SK-N-SH (cell line): ENCODE measurements around the gene TM2D1. TPM values are rescaled to one million over a fixed set of nuclear protein-coding genes. Genes with fewer than 3 reads are reported as not detected.

Experiments
- CTCF ChIA-PET: fragments of 300-600, 350-600 bp; formaldehyde crosslinking; extraction: SDS; loops from one replicate; lab custom pipeline; 2021; lab: Yijun Ruan, JAX
- POLR2A ChIA-PET: fragments of 350-600 bp; sonication (Branson Sonifier 250); formaldehyde crosslinking; extraction: SDS; loops from one replicate; lab custom pipeline; 2020; ENCODE audit warnings: antibody characterized with exemption, inconsistent platforms; lab: Yijun Ruan, JAX
- DNase-seq: peaks from one replicate; pipeline ENCODE4 v3.0.0; 2012
- H2AFZ ChIP-seq: fragments of 200-600 bp; sonication (generic); 2 replicates; pipeline ENCODE4 v1.8.1; 2016; ENCODE audit warnings: antibody characterized with exemption, mild to moderate bottlenecking, low read depth
- H3F3A ChIP-seq: fragments of 200-600 bp; sonication (generic); replicated peaks from 2 replicates; pipeline ENCODE3; 2016; ENCODE audit warnings: antibody characterized with exemption, mild to moderate bottlenecking; ENCODE audit not compliant: insufficient read depth
- H3K27ac ChIP-seq, 2 experiments: fragments of 200-500 bp in 1 of 2; fragments of 200-600 bp in 1 of 2; sonication (Bioruptor generic) in 1 of 2; sonication (generic), shearing (Covaris generic) in 1 of 2; 2 replicates each; pipeline versions ENCODE4 v1.5.1 to v1.6.1; 2014 to 2016; ENCODE audit warnings: low read depth in 2 of 2, inconsistent platforms in 1 of 2, low read length in 1 of 2, mild to moderate bottlenecking in 1 of 2, mixed read lengths in 1 of 2
- H3K27me3 ChIP-seq: fragments of 200-600 bp; sonication (generic), shearing (Covaris generic); 2 replicates; pipeline ENCODE4 v1.6.1; 2016; ENCODE audit warnings: mixed run types; ENCODE audit not compliant: insufficient read depth
- H3K36me3 ChIP-seq, 2 experiments: fragments of 200-500 bp in 1 of 2; fragments of 200-600 bp in 1 of 2; sonication (Bioruptor generic) in 1 of 2; sonication (generic) in 1 of 2; replicated peaks in 1 of 2; 2 replicates each; pipeline versions ENCODE3 to v1.5.1; 2014 to 2016; ENCODE audit warnings: low read length in 1 of 2, mild to moderate bottlenecking in 1 of 2; ENCODE audit not compliant: insufficient read depth in 2 of 2, control insufficient read depth in 1 of 2
- H3K4me1 ChIP-seq, 2 experiments: fragments of 200-500 bp in 1 of 2; fragments of 200-600 bp in 1 of 2; sonication (Bioruptor generic) in 1 of 2; sonication (generic), shearing (Covaris generic) in 1 of 2; 2 replicates each; pipeline versions ENCODE4 v1.5.1 to v1.6.1; 2014 to 2016; ENCODE audit warnings: low read depth in 1 of 2, low read length in 1 of 2, mixed run types in 1 of 2; ENCODE audit not compliant: insufficient read depth in 2 of 2, control insufficient read depth in 1 of 2
- H3K4me2 ChIP-seq: fragments of 200-600 bp; sonication (generic), shearing (Covaris generic); 2 replicates; pipeline ENCODE4 v1.6.1; 2017; ENCODE audit warnings: mixed run types
- H3K4me3 ChIP-seq, 2 experiments: fragments of 200-500 bp in 1 of 2; fragments of 200-600 bp in 1 of 2; sonication (Bioruptor generic) in 1 of 2; sonication (generic), shearing (Covaris generic) in 1 of 2; 2 replicates each; pipeline versions ENCODE4 v1.5.1 to v1.8.1; 2014 to 2016; ENCODE audit warnings: low read depth in 2 of 2, inconsistent platforms in 1 of 2, low read length in 1 of 2, mild to moderate bottlenecking in 1 of 2, mixed read lengths in 1 of 2, moderate library complexity in 1 of 2
- H3K79me2 ChIP-seq: fragments of 200-600 bp; sonication (generic); 2 replicates; pipeline ENCODE4 v1.8.1; 2017; ENCODE audit warnings: mild to moderate bottlenecking; ENCODE audit not compliant: insufficient read depth
- H3K9ac ChIP-seq: fragments of 200-600 bp; sonication (generic); 2 replicates; pipeline ENCODE4 v1.6.1; 2017; ENCODE audit warnings: mixed run types
- H3K9me2 ChIP-seq: fragments of 200-600 bp; sonication (generic); 2 replicates; pipeline ENCODE4 v1.6.1; 2017; ENCODE audit warnings: mixed run types
- H3K9me3 ChIP-seq: fragments of 200-600 bp; sonication (generic); 2 replicates; pipeline ENCODE4 v1.6.1; 2017; ENCODE audit warnings: mixed run types, mild to moderate bottlenecking, moderate library complexity
- H4K20me1 ChIP-seq: fragments of 200-600 bp; sonication (generic); 2 replicates; pipeline ENCODE4 v1.6.1; 2017; ENCODE audit warnings: mild to moderate bottlenecking, mixed run types; ENCODE audit not compliant: insufficient read depth
- CHD2 ChIP-seq: fragments of 150-350 bp; IDR thresholded peaks from 2 replicates; pipeline ENCODE4 v1.6.1; 2018; ENCODE audit warnings: low read length; ENCODE audit not compliant: partially characterized antibody
- CTCF ChIP-seq: fragments of 200-600 bp; sonication (generic); IDR thresholded peaks from 2 replicates; pipeline ENCODE4 v1.6.1; 2017; ENCODE audit warnings: antibody characterized with exemption, mild to moderate bottlenecking, moderate library complexity
- EP300 ChIP-seq, 2 experiments: IDR thresholded peaks; 2 replicates each; pipeline versions ENCODE4 v1.4.0 to v1.6.1; 2012; ENCODE audit warnings: borderline replicate concordance in 1 of 2, low read depth in 1 of 2, low read length in 1 of 2
- FOSL2 ChIP-seq: IDR thresholded peaks from 2 replicates; pipeline ENCODE4 v1.4.0; 2012; ENCODE audit warnings: low read depth, mild to moderate bottlenecking, moderate library complexity, borderline replicate concordance
- FOXJ3 ChIP-seq: sonication (generic); formaldehyde crosslinking; IDR thresholded peaks from 2 replicates; pipeline ENCODE4 v1.5.1; 2020; ENCODE audit warnings: mild to moderate bottlenecking, missing genetic modification reagents
- GABPA ChIP-seq: IDR thresholded peaks from 2 replicates; pipeline ENCODE4 v1.4.0; 2012; ENCODE audit warnings: low read depth, mild to moderate bottlenecking
- JUND ChIP-seq: IDR thresholded peaks from 2 replicates; pipeline ENCODE4 v1.4.0; 2012
- MAX ChIP-seq: IDR thresholded peaks from 2 replicates; pipeline ENCODE4 v1.4.0; 2012; ENCODE audit warnings: low read depth
- MEF2A ChIP-seq: IDR thresholded peaks from 2 replicates; pipeline ENCODE4 v1.4.0; 2012; ENCODE audit warnings: low read depth, borderline replicate concordance
- NRF1 ChIP-seq: IDR thresholded peaks from 2 replicates; pipeline ENCODE4 v1.6.1; 2012; ENCODE audit warnings: low read depth, mild to moderate bottlenecking, low read length
- RAD21 ChIP-seq: IDR thresholded peaks from 2 replicates; pipeline ENCODE4 v1.6.1; 2012; ENCODE audit warnings: mild to moderate bottlenecking, low read length
- RCOR1 ChIP-seq: fragments of 150-350 bp; IDR thresholded peaks from 2 replicates; pipeline ENCODE4 v1.6.1; 2017; ENCODE audit warnings: antibody characterized with exemption, low read length
- REST ChIP-seq: IDR thresholded peaks from 2 replicates; pipeline ENCODE4 v1.6.1; 2012; ENCODE audit warnings: mild to moderate bottlenecking, low read depth, low read length, moderate library complexity
- RFX5 ChIP-seq: IDR thresholded peaks from 2 replicates; pipeline ENCODE4 v1.6.1; 2012; ENCODE audit warnings: mild to moderate bottlenecking, improper control_type of control experiment, low read length
- SMC3 ChIP-seq: IDR thresholded peaks from 2 replicates; pipeline ENCODE4 v1.6.1; 2012; ENCODE audit warnings: low read depth, low read length, improper control_type of control experiment
- TAF1 ChIP-seq: IDR thresholded peaks from 2 replicates; pipeline ENCODE4 v1.6.1; 2012; ENCODE audit warnings: low read depth, mild to moderate bottlenecking, low read length, moderate library complexity, borderline replicate concordance
- TCF12 ChIP-seq: IDR thresholded peaks from 2 replicates; pipeline ENCODE4 v1.4.0; 2012
- TEAD4 ChIP-seq: IDR thresholded peaks from 2 replicates; pipeline ENCODE4 v1.4.0; 2012; ENCODE audit warnings: mild to moderate bottlenecking, borderline replicate concordance; ENCODE audit not compliant: insufficient read depth
- USF1 ChIP-seq: IDR thresholded peaks from 2 replicates; pipeline ENCODE4 v1.4.0; 2012; ENCODE audit warnings: low read depth, borderline replicate concordance
- YY1 ChIP-seq: IDR thresholded peaks from 2 replicates; pipeline ENCODE4 v1.4.0; 2012; ENCODE audit warnings: low read depth, mild to moderate bottlenecking
- WGBS: methylation state at CpG from one replicate; pipeline ENCODE4 v1.1.6; 2017; ENCODE audit warnings: low lambda C conversion rate; 5-methylcytosine and 5-hydroxymethylcytosine counted together
- polyA plus RNA-seq, 3 experiments: library from polyadenylated mRNA; depleted of rRNA; stranded (reverse); fragments of >200 nt; gene quantifications; 2 replicates each; pipeline ENCODE4 v1.2.3, GENCODE V29; 2012

The TM2D1 gene
- polyA plus RNA-seq, 1 of the 3 experiments (the other 2 are of a cell fraction), result 58.6 TPM

GRCh38 chr1:61756773-61757172 lies 31.8 kb upstream of the TM2D1 start (continued):
- TF ChIP-seq TEAD4, result no peak
- TF ChIP-seq USF1, result no peak
- no peak for TF ChIP-seq RAD21
- no peak for TF ChIP-seq RFX5
- no peak for TF ChIP-seq GABPA
- TF ChIP-seq NRF1, result no peak
- TF ChIP-seq JUND, result no peak

- Histone ChIP-seq H3K27ac (no peak overlapping the region), H3F3A (peaks cover 3% of the 10 kb centered on the region), H3K36me3 (no peaks in the 10 kb centered on the region), H3K4me3 (no peak overlapping the region), H3K79me2 (no peaks in the 10 kb centered on the region; the same call in 1 of the 2 replicates), H2AFZ (no peak overlapping the region), H3K9me3 (no peaks in the 10 kb centered on the region), H3K27me3 (no peaks in the 10 kb centered on the region), H3K4me1 (no peaks in the 10 kb centered on the region; a peak in 2 of 4 replicates), H3K9me2 (no peaks in the 10 kb centered on the region), H4K20me1 (no peaks in the 10 kb centered on the region), H3K9ac (no peak overlapping the region), H3K4me2 (no peak overlapping the region)
- CTCF ChIA-PET, result no interaction called here
- POLR2A ChIA-PET, result no interaction called here
- TF ChIP-seq NRF1 (no peak), RFX5 (no peak), FOSL2 (no peak), YY1 (no peak), EP300 (IDR thresholded peaks at IDR 0.05; ENCODE audit: borderline replicate concordance in 1 of 2, low read depth in 1 of 2, low read length in 1 of 2) (no peak), TCF12 (no peak), RCOR1 (no peak), MEF2A (no peak)
- 94% methylated on average over 4 of the region's 4 CpGs for WGBS
- DNase-seq, result no peak
These were observed 29.6 kb upstream of the TM2D1 start for GRCh38 chr1:61754545-61754944.

GRCh38 chr1:61753998-61754508 lies 29.1 kb upstream of the TM2D1 start:
- H3K27me3 ChIP-seq, result no peaks in the 10 kb centered on the region
- H3K9me3 ChIP-seq, result no peaks in the 10 kb centered on the region
- no peaks in the 10 kb centered on the region for H3K36me3 ChIP-seq
- H3K79me2 ChIP-seq, result no peaks in the 10 kb centered on the region; the same call in 1 of the 2 replicates
- H3K27ac ChIP-seq, result no peak overlapping the region
- H3K4me2 ChIP-seq, result no peak overlapping the region
- no peaks in the 10 kb centered on the region for H4K20me1 ChIP-seq
- no peak for DNase-seq
- no peaks in the 10 kb centered on the region for H3K9me2 ChIP-seq
- no peak overlapping the region for H3K4me3 ChIP-seq
- peaks cover 3% of the 10 kb centered on the region for H3F3A ChIP-seq
- H3K4me1 ChIP-seq, result no peaks in the 10 kb centered on the region; a peak in 2 of 4 replicates
- POLR2A ChIA-PET, result no interaction called here
- H3K9ac ChIP-seq, result no peak overlapping the region
- H2AFZ ChIP-seq, result no peak overlapping the region
- CTCF ChIA-PET, result no interaction called here
- WGBS, result 91% methylated on average over 1 of the region's 1 CpG
- TF ChIP-seq REST (no peak), CTCF (no peak), CHD2 (no peak), TAF1 (no peak), RFX5 (no peak), FOXJ3 (CRISPR knock-in tag) (no peak), NRF1 (no peak), MEF2A (no peak), MAX (no peak), SMC3 (no peak)
